Measurements from ENCODE around the gene PDE1C.

Gene PDE1C

GRCh38 chr7:32074787-32075585 is 4.8 kb upstream of the PDE1C start:
- DNase-seq, result no peak

GRCh38 chr7:32073533-32073932 is 3.3 kb upstream of the PDE1C start:
- no peak for DNase-seq

- DNase-seq, result no peak
Measured at GRCh38 chr7:32072397-32072796, 2.2 kb upstream of the PDE1C start.

- no peak for DNase-seq
Measured at GRCh38 chr7:32071466-32072091, 1.4 kb upstream of the PDE1C start.

- DNase-seq, result peak; percentile 25
Measured at GRCh38 chr7:32070051-32070405, 179 bp downstream of the PDE1C start.

GRCh38 chr7:32069116-32069650 is 1.0 kb downstream of the PDE1C start:
- DNase-seq, result peak; percentile 83

- DNase-seq, result peak; percentile 80
Measured at GRCh38 chr7:32068411-32069101, 1.7 kb downstream of the PDE1C start.

GRCh38 chr7:32066441-32066840 is 3.8 kb downstream of the PDE1C start:
- no peak for DNase-seq

- no peak for DNase-seq
Measured at GRCh38 chr7:32063614-32064013, 6.6 kb downstream of the PDE1C start.

- DNase-seq, result no peak
Measured at GRCh38 chr7:32062150-32062549, 8.1 kb downstream of the PDE1C start.

- DNase-seq, result peak; percentile 49
Measured at GRCh38 chr7:32061346-32061745, 8.9 kb downstream of the PDE1C start.

- DNase-seq, result no peak
Measured at GRCh38 chr7:32059289-32060011, 10.8 kb downstream of the PDE1C start.

GRCh38 chr7:32058002-32058401 is 12.2 kb downstream of the PDE1C start:
- peak; percentile 49 for DNase-seq

- no peak for DNase-seq
Measured at GRCh38 chr7:32056767-32057166, 13.4 kb downstream of the PDE1C start.

GRCh38 chr7:32053204-32053603 is 17.0 kb downstream of the PDE1C start:
- no peak for DNase-seq

- DNase-seq, result no peak
Measured at GRCh38 chr7:32051128-32051527, 19.1 kb downstream of the PDE1C start.

GRCh38 chr7:32049599-32049998 is 20.6 kb downstream of the PDE1C start:
- DNase-seq, result no peak

- peak; percentile 65 for DNase-seq
Measured at GRCh38 chr7:32048970-32049491, 21.2 kb downstream of the PDE1C start.

- no peak for DNase-seq
Measured at GRCh38 chr7:32047801-32048200, 22.4 kb downstream of the PDE1C start.

GRCh38 chr7:32047075-32047474 is 23.1 kb downstream of the PDE1C start:
- DNase-seq, result no peak

GRCh38 chr7:32045228-32045627 is 25.0 kb downstream of the PDE1C start:
- DNase-seq, result no peak

- no peak for DNase-seq
Measured at GRCh38 chr7:32044739-32045138, 25.5 kb downstream of the PDE1C start.

GRCh38 chr7:32043688-32044087 is 26.5 kb downstream of the PDE1C start:
- DNase-seq, result no peak

All from NCI-H446 treated with DMSO at 0.1 percent for 48 hours (cell line).